ENCODE measurements around the gene HSPBAP1. TPM values are rescaled to one million over a fixed set of nuclear protein-coding genes. Genes with fewer than 3 reads are reported as not detected.

Gene HSPBAP1
- total and polyA plus RNA-seq, 2 of the 4 experiments (the other 2 are of a cell fraction), result 2.6 to 4.8 TPM

DNA sequence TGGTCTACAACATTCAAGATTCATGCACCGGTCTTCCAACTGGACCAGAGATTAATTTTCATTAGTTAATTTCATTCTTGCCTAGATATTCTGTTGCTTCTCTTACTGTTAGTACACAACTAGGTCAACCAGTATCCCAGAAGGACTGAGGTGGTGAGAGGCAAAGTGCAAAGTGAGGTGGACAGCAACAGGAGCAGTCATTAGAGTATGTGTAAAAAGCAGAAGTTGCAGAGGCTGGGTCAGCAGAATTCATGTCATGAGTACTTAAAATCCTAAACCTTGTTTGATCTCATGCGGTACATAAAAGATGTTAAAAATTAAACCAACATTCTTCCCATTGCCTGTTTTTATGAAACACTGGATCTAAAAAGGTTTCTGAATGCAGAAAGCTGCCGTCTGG lies 66.3 kb downstream of the HSPBAP1 start:
- Histone ChIP-seq H2AFZ (replicated peaks; ENCODE audit: low read length, poor library complexity) (no peak overlapping the region), H2BK15ac (ENCODE audit: low read depth, low read length) (no peak overlapping the region), H4K91ac (ENCODE audit: insufficient read depth, low read depth, low read length) (no peak overlapping the region), H2AK9ac (replicated peaks; ENCODE audit: low read depth, low read length, poor library complexity) (no peak overlapping the region), H3K4me3 (ENCODE audit: insufficient read depth, low read depth, low read length) (no peak overlapping the region), H3K9me3 (ENCODE audit: control insufficient read depth, insufficient read depth, low read length) (no peaks in the 10 kb centered on the region), H4K20me1 (ENCODE audit: insufficient read depth, low read length) (no peaks in the 10 kb centered on the region), H2BK120ac (ENCODE audit: low read depth, low read length) (no peak overlapping the region), H3K9me1 (ENCODE audit: insufficient read depth, low read length) (no peaks in the 10 kb centered on the region; the same call in 1 of the 2 replicates), H2AK5ac (ENCODE audit: low read depth, low read length) (no peak overlapping the region), H2BK5ac (ENCODE audit: low read depth, low read length, poor library complexity, severe bottlenecking) (no peak overlapping the region), H3K4me2 (ENCODE audit: low read depth, low read length) (no peak overlapping the region), H2BK20ac (ENCODE audit: low read depth, low read length) (no peak overlapping the region), H3K79me1 (ENCODE audit: low read depth in 1 of 2, low read length in 2 of 2) (no peaks in the 10 kb centered on the region), H3K36me3 (ENCODE audit: control insufficient read depth, insufficient read depth, low read length) (no peaks in the 10 kb centered on the region), H3K9ac (ENCODE audit: low read depth, low read length) (no peak overlapping the region), H3K14ac (replicated peaks; ENCODE audit: low read depth, low read length) (no peak overlapping the region), H3K27me3 (ENCODE audit: control insufficient read depth, insufficient read depth, low read length) (no peaks in the 10 kb centered on the region), H3K18ac (ENCODE audit: low read depth, low read length) (no peak overlapping the region), H4K5ac (ENCODE audit: low read depth, low read length) (no peak overlapping the region), H3K4me1 (ENCODE audit: control insufficient read depth, insufficient read depth, low read length) (no peaks in the 10 kb centered on the region), H3K56ac (ENCODE audit: extremely low read depth, insufficient read depth, low read length) (no peak overlapping the region), H3K4ac (ENCODE audit: low read depth, low read length) (no peak overlapping the region), H3K23ac (ENCODE audit: low read depth, low read length) (no peak overlapping the region), H3K27ac (ENCODE audit: insufficient read depth, low read length) (no peak overlapping the region), H4K8ac (ENCODE audit: low read depth in 2 of 2, low read length in 2 of 2) (no peak overlapping the region)
- TF ChIP-seq MAZ (IDR thresholded peaks at IDR 0.05; ENCODE audit: borderline replicate concordance, low read depth, low read length) (no peak), RCOR1 (IDR thresholded peaks at IDR 0.05; ENCODE audit: insufficient replicate concordance, low read length) (no peak)
- in situ Hi-C loops (cut with MboI; ENCODE audit: low sequenced_read_pairs) (no loop called here), dilution Hi-C loops (cut with HindIII; ENCODE audit: low sequenced_read_pairs, unreplicated experiment) (no loop called here), intact Hi-C loops (cut with micrococcal nuclease) (no loop called here)
- BruUV-seq (replicated peaks), result no TSS peak
- ATAC-seq (ENCODE audit: low read depth) (no peak), DNase-seq (no peak)
- WGBS, 2 experiments (ENCODE audit: extremely low coverage in 2 of 2, insufficient read length in 1 of 2), result no CpG with 5 or more reads among the region's 3 CpGs
- POLR2A ChIA-PET (ENCODE audit: unreplicated experiment), result no interaction called here
- CTCF ChIA-PET, result no interaction called here
